GM21737 (cell line): ENCODE results near the gene ZNF608.

ENCODE experiments used
- ATAC-seq: cut with Tn5 transposase; IDR thresholded peaks from one replicate; pipeline ENCODE4 v1.9.1; 2021; ENCODE audit warnings: mild to moderate bottlenecking, moderate library complexity; ENCODE audit not compliant: unreplicated experiment

The ZNF608 gene

DNA sequence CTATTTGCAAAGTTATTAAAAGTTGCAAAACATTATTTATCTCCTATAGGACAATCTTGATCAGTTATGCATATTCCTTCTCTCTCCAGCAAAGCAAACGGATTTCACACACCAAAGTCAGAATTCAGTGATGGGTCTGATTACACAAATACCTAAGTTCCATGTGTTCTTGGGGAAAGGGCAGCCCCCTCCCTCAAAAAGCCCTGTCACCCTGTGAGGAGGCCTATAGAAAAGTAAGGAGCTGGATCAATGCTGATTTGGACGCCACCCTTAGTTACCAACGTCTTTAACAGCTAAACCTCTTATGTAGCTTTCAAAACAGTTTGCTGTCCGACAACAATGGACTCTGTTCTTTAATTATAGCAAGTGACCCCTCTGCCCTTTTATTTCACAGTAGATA lies 6.4 kb downstream of the ZNF608 start:
- ATAC-seq = no peak

DNA sequence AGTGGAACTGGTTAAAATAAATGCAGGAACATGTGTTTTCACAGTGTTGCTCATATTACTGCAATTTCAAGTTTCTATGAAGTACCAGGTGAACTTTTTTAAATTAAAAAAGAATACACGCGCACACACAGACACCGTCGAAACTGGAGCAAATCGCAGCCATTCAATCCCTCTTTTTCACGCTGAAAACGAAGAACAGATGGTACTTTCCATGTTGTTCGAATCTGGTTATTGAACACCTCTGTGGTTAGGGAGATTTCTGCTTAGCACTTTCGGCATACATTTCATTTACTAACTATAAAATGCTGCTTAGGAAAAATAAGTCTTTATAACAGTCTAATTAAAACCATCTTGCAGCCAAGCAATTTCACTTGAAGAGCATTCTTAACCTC lies 6.8 kb downstream of the ZNF608 start:
- ATAC-seq = no peak

DNA sequence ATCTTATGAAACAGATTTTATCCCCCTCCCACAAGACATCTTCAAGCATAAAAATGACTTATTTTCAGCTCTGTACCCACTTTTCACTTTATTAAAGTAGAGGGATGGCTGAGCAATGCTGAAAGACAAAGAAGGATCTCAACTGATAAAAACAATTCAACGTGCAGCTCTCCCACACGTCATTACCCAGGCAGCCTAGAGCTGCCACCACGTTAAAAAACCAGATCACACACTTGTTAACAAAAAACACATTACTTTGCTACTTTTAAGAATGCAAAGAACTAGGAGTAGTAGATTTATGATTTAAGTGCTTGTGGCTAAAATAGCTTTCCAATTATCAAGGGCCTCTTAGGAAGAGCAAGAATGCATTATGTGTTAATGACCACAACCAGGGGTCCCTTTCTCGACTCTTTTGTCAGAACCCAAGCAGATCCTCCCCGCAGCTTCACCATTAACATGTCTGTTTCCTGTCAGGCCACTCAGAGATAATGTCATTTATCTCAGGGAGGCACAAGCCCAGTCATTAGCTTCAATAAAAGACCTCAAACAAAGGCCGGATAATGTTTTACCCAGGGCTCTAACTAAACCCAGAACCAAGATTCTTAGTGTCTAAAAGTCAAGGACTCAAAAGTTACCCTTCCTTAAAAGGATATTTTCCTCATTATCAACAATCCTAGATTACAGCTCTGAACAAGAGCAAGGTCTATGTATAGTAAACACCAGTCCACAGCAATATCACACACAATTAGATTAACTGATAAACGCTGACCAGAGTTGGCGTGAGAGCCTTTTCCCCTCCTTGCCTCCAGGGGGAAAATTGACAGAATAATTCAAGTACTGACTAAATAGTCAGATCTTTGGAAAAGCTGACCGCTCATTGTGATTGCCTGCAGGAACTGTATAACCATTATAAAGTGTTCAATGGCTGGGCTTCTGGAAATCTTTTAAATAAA lies 7.5 kb downstream of the ZNF608 start:
- ATAC-seq = no peak

DNA sequence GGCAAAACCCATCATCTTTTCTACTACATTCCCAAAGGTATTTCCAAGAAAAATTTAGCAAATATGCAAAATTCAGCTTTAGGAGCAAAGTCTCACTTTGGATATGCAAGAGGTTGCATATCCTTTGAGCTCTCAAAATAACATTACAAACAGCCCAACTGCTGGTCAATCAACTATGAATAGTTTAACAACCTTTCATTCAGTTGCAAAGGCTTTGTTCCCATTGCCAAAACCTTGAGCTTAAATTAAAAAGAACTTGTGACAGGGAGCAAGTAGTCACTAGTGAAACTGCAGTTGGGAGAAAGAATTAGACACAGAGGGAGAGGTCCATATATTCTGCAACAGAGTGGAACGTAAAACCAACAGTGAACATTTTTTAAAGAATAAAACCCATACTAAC lies 8.8 kb downstream of the ZNF608 start:
- ATAC-seq = no peak

DNA sequence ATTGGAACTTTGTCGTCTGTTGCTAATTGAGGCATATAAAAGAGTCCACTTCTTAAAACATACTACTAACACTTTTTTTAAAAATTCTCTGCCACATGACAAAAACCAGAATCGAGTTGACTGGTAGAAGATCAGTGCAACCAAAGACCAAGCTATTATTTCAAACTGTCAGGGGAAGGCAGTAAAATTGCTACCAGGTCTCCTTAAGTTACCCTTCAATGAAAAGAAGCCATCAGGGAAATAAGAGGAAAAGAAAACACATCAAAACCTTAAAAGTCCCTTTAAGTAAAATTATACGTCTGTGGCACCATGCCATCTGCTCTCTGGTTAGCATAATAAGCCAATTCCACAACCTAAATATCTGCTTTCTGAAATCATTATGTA lies 9.6 kb downstream of the ZNF608 start:
- no peak for ATAC-seq

DNA sequence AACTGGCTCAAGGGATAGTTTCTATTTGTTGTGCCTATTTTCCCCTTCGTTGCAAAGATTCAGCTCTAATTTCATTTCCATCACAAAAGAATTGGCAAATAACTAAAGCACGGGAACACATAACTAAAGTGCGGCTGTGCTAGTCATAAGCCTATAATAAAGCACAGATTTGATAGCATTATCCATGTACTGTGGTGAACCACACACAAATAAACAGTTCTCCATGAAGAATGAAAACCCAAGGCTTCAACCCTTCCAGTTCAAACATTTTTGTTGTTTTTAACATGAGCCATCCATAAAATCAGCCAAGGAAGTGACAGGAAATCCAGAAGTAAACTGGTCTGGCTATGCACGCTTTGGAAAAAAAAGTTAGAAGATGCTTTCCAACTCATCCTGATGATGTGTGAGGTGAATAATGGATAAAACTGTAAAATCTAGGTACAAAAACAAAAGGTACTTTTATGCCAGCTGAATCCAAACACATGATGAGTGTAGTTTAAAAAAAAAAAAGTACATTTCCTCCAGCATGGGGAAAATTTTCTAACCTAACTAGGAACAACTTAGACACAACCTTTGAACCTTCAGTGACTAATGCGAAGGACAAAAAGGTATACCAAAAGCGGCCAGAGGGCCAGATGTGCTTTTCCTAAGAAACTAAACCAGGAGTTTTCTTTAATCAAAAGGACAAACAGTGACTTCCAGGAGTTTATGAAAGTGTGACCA lies 10.2 kb downstream of the ZNF608 start:
- no peak for ATAC-seq

DNA sequence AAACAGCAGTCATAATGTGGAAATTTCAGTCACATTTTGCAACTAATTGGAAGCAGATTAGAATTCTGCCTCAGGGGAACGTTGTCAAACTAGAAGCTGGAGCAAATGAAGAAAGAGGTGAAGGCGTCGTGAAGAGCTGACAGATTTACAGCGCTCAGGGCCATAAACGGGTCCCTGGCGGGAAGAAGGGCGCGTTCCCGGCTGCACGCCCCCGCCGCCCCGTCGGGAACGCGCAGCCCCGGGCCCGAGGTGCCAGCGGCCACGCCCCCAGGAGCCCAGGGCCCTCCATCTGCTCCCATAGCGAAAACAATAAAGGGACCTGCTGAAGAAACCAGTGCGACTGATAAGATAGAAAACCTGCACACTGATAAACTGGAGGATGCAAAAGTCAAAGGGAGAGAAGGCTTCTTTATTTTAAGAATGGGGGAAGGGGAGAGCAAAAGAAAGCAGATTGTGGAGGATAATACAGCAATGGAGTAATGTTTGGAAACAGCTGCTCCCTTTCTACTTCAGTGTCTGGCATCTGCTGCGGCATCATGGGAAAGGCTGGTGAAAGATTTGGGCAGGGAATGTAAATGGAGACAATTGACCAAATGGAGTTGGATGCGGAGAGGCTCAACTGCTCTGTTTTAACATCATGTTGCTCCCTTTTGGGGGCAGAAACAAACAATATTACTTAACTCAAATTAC lies 11.1 kb downstream of the ZNF608 start:
- ATAC-seq = no peak

DNA sequence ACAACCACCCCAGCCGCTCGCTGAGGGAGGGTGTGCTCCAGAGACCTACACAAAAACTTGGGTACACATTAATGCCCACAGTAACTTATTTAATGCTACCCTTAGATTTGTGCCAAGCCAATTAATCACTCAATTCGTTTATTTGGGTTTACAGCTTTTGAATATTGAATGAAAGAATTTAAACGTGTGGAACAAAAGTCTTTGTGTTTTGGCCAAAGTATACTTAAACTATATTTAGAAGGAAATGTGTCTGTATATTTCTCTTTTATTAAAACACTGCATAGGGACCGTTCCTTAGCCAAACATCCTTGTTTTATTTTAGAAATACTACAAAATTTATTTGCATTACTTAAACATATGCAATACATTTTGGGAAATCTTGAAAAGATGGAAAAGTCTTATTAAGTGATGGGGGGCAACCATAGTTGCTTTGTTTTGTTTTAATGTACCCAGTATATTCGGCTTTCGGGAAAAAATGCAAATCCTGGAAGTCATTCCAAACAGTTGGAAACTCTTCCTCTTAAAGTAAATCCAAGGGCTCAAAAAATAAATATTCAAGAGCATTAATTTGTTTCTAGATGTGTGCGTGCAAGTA lies 11.8 kb downstream of the ZNF608 start:
- no peak for ATAC-seq

DNA sequence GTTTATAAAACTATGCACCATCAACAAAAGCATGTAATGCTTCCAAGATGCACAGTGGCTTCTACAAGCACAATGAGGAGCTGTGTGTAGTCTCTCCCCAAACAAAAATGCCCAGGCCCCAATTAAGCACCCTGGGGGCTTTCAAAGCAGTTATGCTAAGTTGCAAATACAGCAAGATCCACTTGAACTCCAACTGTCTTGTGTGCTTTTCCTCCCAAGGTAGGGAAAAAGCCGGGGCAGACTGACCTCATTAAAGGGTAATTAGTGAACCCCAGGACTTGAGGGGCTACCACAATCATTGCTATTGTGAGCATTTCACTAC lies 13.1 kb downstream of the ZNF608 start:
- no peak for ATAC-seq

DNA sequence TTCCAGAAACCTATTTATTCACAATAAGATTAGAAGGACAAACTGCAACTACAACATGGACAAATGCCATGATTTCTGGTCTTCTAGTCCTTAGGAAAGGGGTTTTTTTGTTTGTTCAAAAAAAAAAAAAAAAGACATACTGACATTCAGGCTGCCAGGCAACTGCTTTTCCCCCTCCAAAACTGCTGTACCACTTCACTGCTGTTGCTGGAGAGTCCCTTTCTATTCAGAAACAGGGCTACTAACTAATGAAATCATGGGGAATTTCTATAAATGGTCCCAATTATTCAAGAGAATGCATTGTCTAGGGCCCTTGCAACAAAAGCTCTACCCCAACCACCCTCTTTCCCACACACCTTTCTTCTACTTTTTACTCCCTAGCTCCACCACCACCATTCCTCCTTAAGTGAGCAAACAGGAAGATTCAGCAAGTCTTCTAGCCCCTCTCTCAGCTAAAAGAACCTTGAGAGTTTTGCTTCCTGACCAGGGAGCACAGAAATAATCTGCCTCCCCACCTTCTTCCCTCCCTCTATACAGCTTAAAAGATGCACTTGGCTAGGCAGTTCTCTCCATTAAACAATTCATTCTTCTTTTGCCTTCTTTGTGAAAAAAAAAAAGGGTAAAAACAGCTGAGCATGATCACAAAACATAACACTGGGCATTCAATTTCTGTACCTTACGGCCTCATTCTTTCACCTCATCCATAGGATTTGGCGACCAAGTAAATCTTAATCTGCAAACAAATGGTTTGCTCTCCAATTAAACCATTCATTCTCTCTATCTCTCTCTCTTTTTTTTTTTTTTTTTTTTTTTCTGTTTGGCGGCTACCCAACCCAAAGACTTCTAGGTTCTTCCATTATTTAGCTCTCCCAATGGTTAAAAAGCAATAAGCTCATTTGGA lies 13.8 kb downstream of the ZNF608 start:
- ATAC-seq = no peak

DNA sequence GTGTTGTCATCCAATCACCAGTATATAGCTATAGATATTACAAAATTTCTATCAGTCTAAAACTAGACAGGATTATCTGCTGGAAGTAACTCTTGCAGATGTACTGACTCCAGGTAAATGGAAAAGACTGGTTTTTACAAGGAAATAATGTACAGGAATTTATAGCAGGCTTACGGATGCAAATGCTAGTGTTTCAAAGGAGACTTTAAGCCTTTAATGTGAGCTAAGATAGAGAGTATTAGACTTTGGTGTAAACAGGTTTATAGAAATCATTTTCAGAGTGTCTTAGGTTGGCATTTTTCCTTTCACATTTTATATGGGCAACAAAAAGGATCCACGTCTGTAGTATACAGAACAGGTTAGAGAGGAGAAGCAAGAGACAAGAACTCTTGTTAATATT lies 16.1 kb downstream of the ZNF608 start:
- ATAC-seq = no peak

DNA sequence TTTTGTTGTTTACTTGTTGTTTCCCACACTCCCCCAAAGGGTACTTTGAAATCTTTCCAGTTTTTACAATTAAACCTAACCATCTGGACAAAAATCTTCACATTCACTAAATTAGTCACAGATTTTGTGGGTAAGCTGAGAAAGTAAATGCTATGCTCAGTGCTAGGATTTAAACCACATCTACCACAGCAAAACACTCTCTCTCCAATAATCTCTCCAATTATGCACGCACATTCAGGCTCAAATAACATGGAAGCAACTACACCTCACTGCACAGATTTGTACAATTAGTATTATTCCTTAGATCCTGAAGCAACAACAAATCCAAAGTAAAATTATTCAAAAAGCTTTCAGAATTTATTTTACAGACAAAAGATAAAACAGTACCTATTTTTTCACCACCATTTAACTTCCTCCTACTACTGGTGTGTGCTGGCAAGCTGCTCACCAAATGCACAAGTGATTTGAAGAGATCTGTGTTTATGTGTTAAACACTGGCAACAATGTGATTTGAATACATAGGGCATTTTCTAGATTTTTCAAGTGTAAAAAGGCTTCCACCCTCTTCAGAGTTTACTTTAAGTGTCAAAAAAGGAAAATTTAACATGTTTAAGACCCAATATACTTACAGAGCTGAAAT lies 16.6 kb downstream of the ZNF608 start:
- ATAC-seq = no peak

DNA sequence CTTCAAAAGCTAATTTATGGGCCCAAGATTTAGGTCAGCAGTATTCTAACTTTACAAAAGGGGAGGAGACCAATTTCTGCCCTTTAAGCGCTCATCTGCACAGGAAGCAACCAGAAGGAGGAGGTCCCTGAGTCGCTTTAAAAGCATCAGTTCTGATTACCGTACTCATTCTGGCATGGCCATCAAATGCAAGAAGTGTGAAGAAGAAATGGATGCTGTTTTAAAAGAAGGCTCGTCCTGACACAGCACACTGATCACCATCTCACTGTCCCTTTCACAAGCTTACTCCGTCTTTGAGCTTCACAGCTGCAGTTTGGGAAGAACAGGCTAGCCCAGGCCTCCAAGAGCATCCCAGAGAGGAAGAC lies 17.5 kb downstream of the ZNF608 start:
- no peak for ATAC-seq

DNA sequence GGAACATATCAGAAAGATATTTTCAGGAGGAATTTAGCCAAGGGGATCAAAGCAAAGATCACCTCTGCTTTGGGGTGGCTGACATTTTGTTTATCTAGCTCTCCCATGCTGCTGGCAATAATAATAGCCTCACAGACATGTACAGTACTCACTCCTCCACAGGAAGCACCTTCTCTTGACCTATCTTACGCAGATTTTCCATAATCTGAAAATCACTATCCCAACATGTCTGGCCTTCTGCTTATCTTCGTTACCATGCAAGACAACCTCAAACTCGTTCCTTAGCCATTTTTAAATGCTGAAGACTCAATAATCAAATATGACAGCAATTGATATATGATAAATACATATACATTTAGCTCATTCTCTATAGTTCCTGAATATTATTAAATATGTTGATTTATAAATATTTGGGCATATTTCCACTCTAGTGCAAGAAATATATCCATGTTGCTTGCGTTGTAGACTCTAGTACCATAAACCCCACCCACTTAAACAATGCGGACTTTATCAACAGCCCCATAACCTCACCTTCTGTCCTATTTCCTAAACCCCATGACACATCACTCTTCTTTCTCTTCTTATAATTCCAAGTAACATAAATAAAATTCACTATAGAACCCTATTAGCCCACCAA lies 18.0 kb downstream of the ZNF608 start:
- no peak for ATAC-seq

DNA sequence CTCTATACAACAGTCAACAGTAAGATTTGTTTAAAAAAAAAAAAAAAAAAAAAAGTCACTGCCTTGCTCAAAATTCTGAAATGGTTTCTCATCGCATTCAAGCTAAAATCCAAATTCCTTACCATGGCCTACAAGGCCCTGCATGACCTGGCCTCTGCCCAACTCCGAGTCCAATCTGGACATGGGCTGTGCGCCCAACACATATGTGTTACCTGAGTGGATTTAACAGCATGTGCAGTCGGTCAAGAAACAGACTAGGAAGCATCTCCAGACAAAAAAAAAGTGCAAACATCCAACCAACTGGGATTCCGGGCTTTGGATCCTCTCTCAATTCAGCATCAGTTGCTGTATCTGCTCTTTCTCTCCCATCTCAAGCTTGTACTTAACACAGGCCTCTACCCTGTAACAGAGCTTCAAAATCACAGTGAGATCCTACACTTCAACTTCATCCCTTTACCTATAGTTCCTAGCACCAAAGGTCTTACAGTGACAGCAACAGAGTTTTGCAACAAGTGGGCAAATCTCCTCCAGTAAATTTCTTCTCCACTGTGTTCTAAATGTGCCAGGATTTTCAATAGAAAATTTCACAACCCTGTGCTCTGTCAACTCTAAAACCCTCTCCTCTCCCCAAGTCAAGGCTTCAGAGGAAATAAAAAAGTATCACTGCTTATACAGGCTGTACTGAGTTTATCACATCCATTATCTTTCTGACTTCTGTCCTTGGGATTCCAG lies 19.6 kb downstream of the ZNF608 start:
- no peak for ATAC-seq

DNA sequence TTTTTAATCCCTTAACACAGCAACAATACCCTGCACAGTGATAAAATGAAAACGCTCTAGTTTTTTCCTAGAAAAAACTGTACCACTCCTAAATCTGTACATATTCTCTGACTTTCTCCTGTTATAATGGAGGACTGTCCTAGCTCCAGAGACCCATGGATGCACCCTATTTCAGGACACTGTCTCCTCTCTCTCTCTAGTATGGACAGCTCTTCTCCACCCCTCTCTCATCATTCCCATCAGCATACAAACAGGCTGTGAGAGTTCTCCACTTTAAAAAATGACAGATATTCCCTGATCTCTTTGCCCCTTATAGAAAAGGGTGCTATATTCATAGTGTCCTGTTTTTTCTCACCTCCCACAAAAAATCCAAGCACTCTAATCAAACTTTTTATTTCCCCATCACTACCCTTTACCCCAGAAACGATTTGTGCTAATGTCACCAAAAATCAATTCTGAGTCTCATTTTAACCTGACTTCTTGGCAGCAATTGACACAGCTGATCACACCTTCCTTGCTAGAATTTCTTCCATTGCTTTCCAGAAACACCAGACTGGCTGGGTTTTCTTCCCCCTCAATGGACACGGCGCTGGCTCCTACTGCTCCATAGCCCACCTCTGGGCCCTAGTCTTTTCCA lies 20.7 kb downstream of the ZNF608 start:
- no peak for ATAC-seq

DNA sequence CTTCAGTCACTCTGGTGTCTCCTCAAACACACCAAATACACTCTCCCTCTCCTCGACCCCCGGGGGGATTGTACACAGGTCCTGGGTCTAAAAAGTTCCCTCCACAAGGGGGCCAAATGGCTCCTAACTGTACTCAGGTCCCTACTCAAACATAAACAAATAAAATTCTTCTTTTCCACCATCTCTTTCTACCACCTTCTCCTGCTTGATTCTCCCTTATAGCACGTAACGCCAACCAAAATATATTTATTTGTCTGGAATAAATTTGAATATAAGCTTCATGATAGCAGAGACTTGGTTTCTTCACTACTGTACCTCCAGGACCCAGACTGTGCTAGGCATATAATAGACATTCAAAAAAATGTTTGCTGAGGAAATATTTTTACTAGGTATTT lies 21.4 kb downstream of the ZNF608 start:
- no peak for ATAC-seq

DNA sequence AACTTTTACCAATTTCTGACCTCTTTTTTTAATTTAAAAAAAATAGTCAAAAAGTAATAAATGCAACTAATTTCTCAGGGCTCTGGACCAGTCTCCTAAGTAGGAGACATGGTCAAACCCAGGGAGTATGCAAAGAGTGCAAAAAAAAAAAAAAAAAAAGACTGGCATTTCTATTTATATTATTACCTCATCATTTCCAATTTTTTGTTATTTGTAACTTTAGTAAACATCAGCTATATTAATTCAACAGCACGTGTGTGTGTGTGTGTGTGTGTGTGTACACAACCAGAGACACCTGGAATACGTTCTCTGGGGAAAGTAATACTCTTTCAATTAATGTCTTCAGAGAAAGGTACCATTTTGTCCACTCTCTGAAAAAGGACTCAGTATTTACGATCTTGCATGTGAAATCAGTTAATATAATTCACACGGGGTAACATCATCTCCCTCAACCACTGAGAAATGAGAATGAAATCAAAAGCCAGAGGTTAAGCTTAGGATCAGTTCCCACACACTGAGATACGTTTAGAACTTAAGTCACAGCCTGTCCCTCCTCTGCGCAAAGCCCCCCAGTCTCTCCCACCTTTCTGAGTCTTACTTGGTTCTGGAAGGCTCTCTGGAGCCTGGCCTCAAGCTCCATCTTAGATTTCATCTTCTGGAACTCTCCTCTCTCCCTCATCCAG lies 21.9 kb downstream of the ZNF608 start:
- no peak for ATAC-seq
